Loucy (cell line): ENCODE measurements around the gene GALNT1.

Experiments
- H2AFZ ChIP-seq: fragments of 200-600 bp; sonication (generic); 2 replicates; pipeline ENCODE4 v1.6.0; 2016; ENCODE audit warnings: antibody characterized with exemption, mild to moderate bottlenecking, low read length, moderate library complexity
- H3F3A ChIP-seq: fragments of 200-600 bp; 2 replicates; pipeline ENCODE4 v1.6.0; 2016; ENCODE audit warnings: antibody characterized with exemption, low read depth, mild to moderate bottlenecking
- H3K27me3 ChIP-seq: fragments of 200-600 bp; sonication (generic); 2 replicates; pipeline ENCODE4 v1.6.1; 2014; ENCODE audit warnings: low read length, mild to moderate bottlenecking; ENCODE audit not compliant: insufficient read depth, poor library complexity, severe bottlenecking
- H3K36me3 ChIP-seq: fragments of 200-600 bp; sonication (generic); 2 replicates; pipeline ENCODE4 v1.6.1; 2016; ENCODE audit warnings: low read length; ENCODE audit not compliant: insufficient read depth
- H3K4me1 ChIP-seq: fragments of 200-600 bp; sonication (generic); 2 replicates; pipeline ENCODE4 v1.5.1; 2014; ENCODE audit warnings: low read length, mild to moderate bottlenecking; ENCODE audit not compliant: insufficient read depth, poor library complexity, severe bottlenecking
- H3K4me2 ChIP-seq: fragments of 200-600 bp; sonication (generic); 2 replicates; pipeline ENCODE4 v1.6.0; 2014; ENCODE audit warnings: antibody characterized with exemption, low read length, low read depth, mild to moderate bottlenecking; ENCODE audit not compliant: poor library complexity, severe bottlenecking
- H3K4me3 ChIP-seq: fragments of 200-600 bp; sonication (generic); 2 replicates; pipeline ENCODE4 v1.5.1; 2014; ENCODE audit warnings: low read length, mild to moderate bottlenecking, mixed read lengths; ENCODE audit not compliant: poor library complexity, severe bottlenecking
- H3K79me2 ChIP-seq: fragments of 200-600 bp; sonication (generic); 2 replicates; pipeline ENCODE4 v1.6.1; 2014; ENCODE audit warnings: low read length; ENCODE audit not compliant: insufficient read depth
- H3K9ac ChIP-seq: fragments of 200-600 bp; sonication (generic); 2 replicates; pipeline ENCODE4 v1.6.0; 2014; ENCODE audit warnings: mild to moderate bottlenecking, low read depth, low read length, moderate library complexity; ENCODE audit not compliant: poor library complexity, severe bottlenecking
- H3K9me2 ChIP-seq: fragments of 200-600 bp; sonication (generic); replicated peaks from 2 replicates; pipeline ENCODE4 v1.6.1; 2016; ENCODE audit warnings: low read depth, low read length, mixed read lengths
- H3K9me3 ChIP-seq: fragments of 200-600 bp; sonication (generic); 2 replicates; pipeline ENCODE4 v1.6.1; 2014; ENCODE audit warnings: mild to moderate bottlenecking, antibody characterized with exemption, low read length, low read depth; ENCODE audit not compliant: insufficient read depth
- H4K20me1 ChIP-seq: fragments of 200-600 bp; sonication (generic); 2 replicates; pipeline ENCODE4 v1.6.0; 2014; ENCODE audit warnings: antibody characterized with exemption, low read length, mild to moderate bottlenecking; ENCODE audit not compliant: insufficient read depth, poor library complexity, severe bottlenecking
- CTCF ChIP-seq: fragments of 200-600 bp; sonication (generic); conservative IDR thresholded peaks from 2 replicates; pipeline ENCODE4 v1.5.1; 2014; ENCODE audit warnings: mild to moderate bottlenecking, antibody characterized with exemption, low read length
- EZH2phosphoT487 ChIP-seq: fragments of 200-600 bp; IDR thresholded peaks from 2 replicates; pipeline ENCODE4 v1.6.1; 2018; ENCODE audit warnings: antibody characterized with exemption, mild to moderate bottlenecking, moderate library complexity, borderline replicate concordance

GALNT1 gene

GRCh38 chr18:35637227-35637626, 55.7 kb downstream of the GALNT1 start:
- no peak overlapping the region for H3K4me3 ChIP-seq
- TF ChIP-seq EZH2phosphoT487 (no peak), CTCF (no peak)
- 0 out of 2 replicates have a peak, but pooled peaks cover 7% of the 10 kb centered on the region for H3K9me3 ChIP-seq
- no peaks in the 10 kb centered on the region for H3K9me2 ChIP-seq
- no peaks in the 10 kb centered on the region for H3F3A ChIP-seq
- no peak overlapping the region for H3K4me2 ChIP-seq
- H3K4me1 ChIP-seq = no peaks in the 10 kb centered on the region
- H2AFZ ChIP-seq = no peak overlapping the region
- H3K79me2 ChIP-seq = no peaks in the 10 kb centered on the region
- H3K27me3 ChIP-seq = no peaks in the 10 kb centered on the region
- H3K9ac ChIP-seq = no peak overlapping the region
- no peaks in the 10 kb centered on the region for H4K20me1 ChIP-seq
- peaks cover 6% of the 10 kb centered on the region; the same call in 1 of the 2 replicates for H3K36me3 ChIP-seq

- H3K4me1 ChIP-seq = no peaks in the 10 kb centered on the region
- TF ChIP-seq EZH2phosphoT487 = no peak
- no peak for TF ChIP-seq CTCF
- H3K27me3 ChIP-seq = no peaks in the 10 kb centered on the region
- no peaks in the 10 kb centered on the region for H3K79me2 ChIP-seq
- no peak overlapping the region for H3K4me2 ChIP-seq
- no peak overlapping the region for H3K9ac ChIP-seq
- H2AFZ ChIP-seq = no peak overlapping the region
- no peaks in the 10 kb centered on the region for H3F3A ChIP-seq
- H3K9me2 ChIP-seq = no peaks in the 10 kb centered on the region
- no peaks in the 10 kb centered on the region for H4K20me1 ChIP-seq
- 0 out of 2 replicates have a peak, but pooled peaks cover 7% of the 10 kb centered on the region for H3K9me3 ChIP-seq
- peaks cover 6% of the 10 kb centered on the region; the same call in 1 of the 2 replicates for H3K36me3 ChIP-seq
- H3K4me3 ChIP-seq = no peak overlapping the region
Measured at GRCh38 chr18:35639296-35639695, 57.8 kb downstream of the GALNT1 start.

GRCh38 chr18:35641467-35641866, 59.9 kb downstream of the GALNT1 start:
- no peaks in the 10 kb centered on the region for H3K79me2 ChIP-seq
- 0 out of 2 replicates have a peak, but pooled peaks cover 7% of the 10 kb centered on the region for H3K9me3 ChIP-seq

More at GRCh38 chr18:35641467-35641866, 59.9 kb downstream of the GALNT1 start:
- Histone ChIP-seq H3K27me3 (no peaks in the 10 kb centered on the region), H3K4me1 (no peaks in the 10 kb centered on the region), H3K4me2 (no peak overlapping the region), H4K20me1 (no peaks in the 10 kb centered on the region), H3K9me2 (no peaks in the 10 kb centered on the region), H3K9ac (no peak overlapping the region), H3F3A (no peaks in the 10 kb centered on the region), H3K36me3 (peaks cover 11% of the 10 kb centered on the region; the same call in 1 of the 2 replicates), H2AFZ (no peak overlapping the region), H3K4me3 (no peak overlapping the region)
- TF ChIP-seq CTCF (no peak), EZH2phosphoT487 (no peak)
